Measurements from ENCODE around the gene PMVK. TPM values are rescaled to one million over a fixed set of nuclear protein-coding genes. Genes with fewer than 3 reads are reported as not detected.

Gene PMVK
- total RNA-seq, 1 donor from 2014 or later: 65.7 TPM

Small RNA genes lying within 50 kb of the gene (microRNA-seq; reads per million reads assigned to microRNA genes)
- not detected for gene MIR4258

Other genes with a start within 250 kb of the PMVK start
- 3.4 TPM for gene KCNN3, start 66.4 kb downstream of the PMVK start, total RNA-seq
- 49.2 TPM for gene PBXIP1, start 19.4 kb upstream of the PMVK start, total RNA-seq
- 13.2 TPM for gene PYGO2, start 25.1 kb upstream of the PMVK start, total RNA-seq
- gene SHC1, start 34.0 kb upstream of the PMVK start, total RNA-seq: 52.7 TPM
- gene CKS1B, start 38.0 kb upstream of the PMVK start, total RNA-seq: 15.5 TPM
- gene FLAD1, start 46.6 kb upstream of the PMVK start, total RNA-seq: 34.7 TPM
- not detected for gene LENEP, start 56.9 kb upstream of the PMVK start, total RNA-seq
- gene ZBTB7B, start 66.1 kb upstream of the PMVK start, total RNA-seq: 44.1 TPM
- 0.16 TPM for gene DCST2, start 97.1 kb upstream of the PMVK start, total RNA-seq
- not detected for gene DCST1, start 97.1 kb upstream of the PMVK start, total RNA-seq
- 77.6 TPM for gene ADAM15, start 114.6 kb upstream of the PMVK start, total RNA-seq
- 2.6 TPM for gene EFNA4, start 127.0 kb upstream of the PMVK start, total RNA-seq
- 0.75 TPM for gene EFNA3, start 142.1 kb upstream of the PMVK start, total RNA-seq
- gene EFNA1, start 191.2 kb upstream of the PMVK start, total RNA-seq: 41.5 TPM
- 7.1 TPM for gene SLC50A1, start 199.1 kb upstream of the PMVK start, total RNA-seq
- gene DPM3, start 203.8 kb upstream of the PMVK start, total RNA-seq: 49.4 TPM
- 121 TPM for gene KRTCAP2, start 236.6 kb upstream of the PMVK start, total RNA-seq
- gene TRIM46, start 237.1 kb upstream of the PMVK start, total RNA-seq: 0.08 TPM

Measured in Right ventricle myocardium superior (tissue), 1 donor.